Left lung (tissue), 10 donors: ENCODE results near the gene EZR. TPM values are rescaled to one million over a fixed set of nuclear protein-coding genes. Genes with fewer than 3 reads are reported as not detected.

Experiments
- ATAC-seq: fragments of 200-7000 bp; cut with Tn5 transposase; one replicate; pipeline ENCODE4 v1.9.1; 2020; ENCODE audit warnings: moderate library complexity
- DNase-seq, 4 donors: peaks; one replicate each; pipeline ENCODE4 v3.0.0-alpha.2; 2013 to 2020
- H3K27ac ChIP-seq, 2 donors: fragments of 200-600 bp; sonication (generic) in 1 of 2; one replicate each; pipeline versions ENCODE4 v1.5.0 to v1.8.0; 2020 to 2021
- H3K27me3 ChIP-seq, 2 donors: fragments of 200-600 bp; sonication (generic) in 1 of 2; one replicate each; pipeline versions ENCODE4 v1.5.0 to v1.8.0; 2020 to 2021
- H3K36me3 ChIP-seq, 2 donors: fragments of 200-600 bp; sonication (generic) in 1 of 2; one replicate each; pipeline versions ENCODE4 v1.5.0 to v1.8.0; 2020 to 2021
- H3K4me1 ChIP-seq, 2 donors: fragments of 200-600 bp; one replicate each; pipeline ENCODE4 v1.8.0; 2021
- H3K4me3 ChIP-seq, 2 donors: fragments of 200-600 bp; sonication (generic) in 1 of 2; one replicate each; pipeline versions ENCODE4 v1.5.0 to v1.8.0; 2020 to 2021; ENCODE audit warnings: mild to moderate bottlenecking in 1 of 2
- H3K9me3 ChIP-seq, 2 donors: fragments of 200-600 bp; sonication (generic) in 1 of 2; one replicate each; pipeline versions ENCODE4 v1.5.0 to v1.8.0; 2020 to 2021
- intact Hi-C, 2 donors: fragments of 100-400 bp; cut with DNase I; formaldehyde crosslinking; loops; one replicate each; pipeline versions ENCODE4 v1.11.2 to v1.14.2; 2022
- polyA plus RNA-seq, 6 donors: library from polyadenylated mRNA; unstranded; fragments of 120-200 nt; gene quantifications; one replicate each; pipeline ENCODE4 v1.2.1, GENCODE V29; 2013; ENCODE audit not compliant: insufficient read length in 6 of 6
- total RNA-seq, 2 donors: library from RNA; stranded (reverse); fragmentation: NEBNext Ultra II Directional; extraction: Animal tissue kit (Norgen Biotek cat#: 25700); gene quantifications; one replicate each; pipeline ENCODE4 v1.2.1, GENCODE V29; 2021
- TF ChIP-seq, protein P1 (sequence below), 2 donors: fragments of 200-600 bp; sonication (generic) in 1 of 2; IDR thresholded peaks; one replicate each; pipeline versions ENCODE4 v1.5.0 to v1.8.0; 2021; ENCODE audit warnings: antibody characterized with exemption in 2 of 2
- donor health status: DM: no; HTN: yes; CAD: no.
- donor health status: DM: no; HTN: no; CAD: no.

EZR gene
- total and polyA plus RNA-seq, 8 donors, result 140 to 328 (median 161) TPM

- intact Hi-C loops, result no loop called here
- TF ChIP-seq, protein P1, sequence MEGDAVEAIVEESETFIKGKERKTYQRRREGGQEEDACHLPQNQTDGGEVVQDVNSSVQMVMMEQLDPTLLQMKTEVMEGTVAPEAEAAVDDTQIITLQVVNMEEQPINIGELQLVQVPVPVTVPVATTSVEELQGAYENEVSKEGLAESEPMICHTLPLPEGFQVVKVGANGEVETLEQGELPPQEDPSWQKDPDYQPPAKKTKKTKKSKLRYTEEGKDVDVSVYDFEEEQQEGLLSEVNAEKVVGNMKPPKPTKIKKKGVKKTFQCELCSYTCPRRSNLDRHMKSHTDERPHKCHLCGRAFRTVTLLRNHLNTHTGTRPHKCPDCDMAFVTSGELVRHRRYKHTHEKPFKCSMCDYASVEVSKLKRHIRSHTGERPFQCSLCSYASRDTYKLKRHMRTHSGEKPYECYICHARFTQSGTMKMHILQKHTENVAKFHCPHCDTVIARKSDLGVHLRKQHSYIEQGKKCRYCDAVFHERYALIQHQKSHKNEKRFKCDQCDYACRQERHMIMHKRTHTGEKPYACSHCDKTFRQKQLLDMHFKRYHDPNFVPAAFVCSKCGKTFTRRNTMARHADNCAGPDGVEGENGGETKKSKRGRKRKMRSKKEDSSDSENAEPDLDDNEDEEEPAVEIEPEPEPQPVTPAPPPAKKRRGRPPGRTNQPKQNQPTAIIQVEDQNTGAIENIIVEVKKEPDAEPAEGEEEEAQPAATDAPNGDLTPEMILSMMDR (IDR thresholded peaks at IDR 0.05), result no peak
- H3K9me3 ChIP-seq, result no peaks in the 10 kb centered on the region
- no peak overlapping the region for H3K4me3 ChIP-seq
- H3K27ac ChIP-seq, result no peak overlapping the region
- no peak for ATAC-seq
- DNase-seq, result no peak
- H3K27me3 ChIP-seq, result no peaks in the 10 kb centered on the region
- peaks cover 0 to 23% of the 10 kb centered on the region in 2 donors for H3K4me1 ChIP-seq
- H3K36me3 ChIP-seq, result no peaks in the 10 kb centered on the region
Observed at GRCh38 chr6:158865769-158866168, 46.6 kb upstream of the EZR start.

DNA sequence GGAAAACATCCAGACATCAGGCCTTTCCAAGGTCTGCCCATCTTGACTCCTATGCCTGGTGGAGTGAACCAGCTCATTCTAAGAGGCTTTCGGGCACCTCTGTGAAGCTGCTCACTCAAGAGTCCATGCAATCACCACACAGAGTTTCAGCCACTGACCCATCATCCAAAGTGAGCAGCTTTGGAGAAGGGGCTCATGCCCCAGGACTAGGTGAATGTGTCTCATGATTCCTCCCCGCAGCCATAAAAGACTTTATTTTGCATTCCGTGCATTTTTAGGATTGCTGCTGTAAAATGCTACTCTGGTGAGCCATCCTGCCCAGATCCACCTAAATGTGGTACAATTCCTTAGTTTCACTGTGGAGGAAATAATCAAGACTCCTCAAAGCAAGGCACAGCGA is 44.5 kb upstream of the EZR start:
- TF ChIP-seq, protein P1 (IDR thresholded peaks at IDR 0.05), result no peak
- Histone ChIP-seq H3K4me3 (no peak overlapping the region), H3K36me3 (no peaks in the 10 kb centered on the region), H3K27me3 (no peaks in the 10 kb centered on the region), H3K27ac (no peak overlapping the region), H3K4me1 (peaks cover 0 to 6% of the 10 kb centered on the region in 2 donors), H3K9me3 (no peaks in the 10 kb centered on the region)
- no peak for DNase-seq
- intact Hi-C loops, result no loop called here
- ATAC-seq, result no peak

DNA sequence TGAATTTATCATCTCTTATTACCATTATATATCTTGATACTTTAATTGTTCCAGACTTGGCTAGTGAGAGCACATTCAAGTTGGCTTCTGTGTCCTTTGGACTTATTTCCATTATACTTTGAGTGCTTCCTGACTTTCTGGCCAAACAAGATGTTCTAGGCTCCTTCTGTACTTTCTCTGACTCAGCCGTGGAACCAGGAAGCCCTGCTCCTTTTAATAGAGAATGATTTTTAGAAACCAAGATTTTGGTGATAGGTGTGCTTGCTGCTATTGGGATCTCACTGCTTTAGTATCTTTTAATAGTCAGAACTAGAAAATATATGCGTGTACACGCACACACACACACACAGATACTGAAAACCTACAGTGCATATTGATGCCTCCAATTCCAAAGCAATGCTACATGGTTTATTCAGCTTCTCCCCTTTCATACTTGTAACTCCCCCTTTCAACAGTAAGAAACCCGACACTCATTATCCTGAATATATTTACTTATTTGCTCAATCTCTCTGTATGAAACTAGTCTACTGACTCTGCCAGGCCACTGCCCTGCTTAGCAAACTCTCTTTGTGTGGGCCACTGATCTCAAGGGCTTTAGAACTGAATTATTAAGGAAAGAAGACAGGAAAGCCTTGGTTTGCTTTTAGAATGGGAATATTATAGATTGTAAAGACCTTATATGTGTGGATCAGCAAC is 42.7 kb upstream of the EZR start:
- no peaks in the 10 kb centered on the region for H3K9me3 ChIP-seq
- ATAC-seq (peak; percentile 44), DNase-seq (no peak)
- no peaks in the 10 kb centered on the region for H3K27me3 ChIP-seq
- peak overlapping the region in 1 of 2 donors; percentile 24 for H3K27ac ChIP-seq
- H3K4me3 ChIP-seq, result no peak overlapping the region
- TF ChIP-seq, protein P1 (IDR thresholded peaks at IDR 0.05), result no peak
- H3K4me1 ChIP-seq, result peaks cover 0 to 8% of the 10 kb centered on the region in 2 donors
- no peaks in the 10 kb centered on the region for H3K36me3 ChIP-seq
- intact Hi-C loops, result no loop called here

GRCh38 chr6:158860279-158860865 is 41.2 kb upstream of the EZR start:
- intact Hi-C loops, result no loop called here
- no peak for ATAC-seq
- Histone ChIP-seq H3K27me3 (no peaks in the 10 kb centered on the region), H3K9me3 (no peaks in the 10 kb centered on the region), H3K4me1 (peaks cover 0 to 4% of the 10 kb centered on the region in 2 donors), H3K27ac (no peak overlapping the region), H3K36me3 (no peaks in the 10 kb centered on the region), H3K4me3 (no peak overlapping the region)
- TF ChIP-seq, protein P1 (IDR thresholded peaks at IDR 0.05), result no peak
- DNase-seq, result no peak

- no peak overlapping the region for H3K4me3 ChIP-seq
- DNase-seq (no peak), ATAC-seq (no peak)
- TF ChIP-seq, protein P1 (IDR thresholded peaks at IDR 0.05), result no peak
- peaks cover 5 to 28% of the 10 kb centered on the region in 2 donors for H3K4me1 ChIP-seq
- intact Hi-C loops, result no loop called here
- no peaks in the 10 kb centered on the region for H3K36me3 ChIP-seq
- H3K9me3 ChIP-seq, result no peaks in the 10 kb centered on the region
- H3K27ac ChIP-seq, result peak overlapping the region in 1 of 2 donors; percentile 15
- no peaks in the 10 kb centered on the region for H3K27me3 ChIP-seq
Observed at GRCh38 chr6:158856261-158856660, 37.1 kb upstream of the EZR start.
